Activated T-cell treated with anti-CD3 and anti-CD28 coated beads, Interleukin-2, amount 50 U/mL, for 48 hours (primary cell): ENCODE results near the gene RPS6KB1.
A peak's percentile ranks its signal among the peaks of the same experiment; 100 is the strongest.
"Not testable (repeated sequence)": the region's sequence is repeated elsewhere in the genome, so short reads cannot be mapped to it uniquely, and the experiment has no call there.

Source experiments
- DNase-seq, 2 experiments: peaks; one replicate each; pipeline ENCODE4 v3.0.0-alpha.2; 2020

Gene RPS6KB1

GRCh38 chr17:59892924-59893675 lies at the start of gene RPS6KB1, which contains the start of gene TUBD1:
Gene RPS6KB1 (plus strand): TSS chr17:59893121. CDS start chr17:59893185, 64 bp downstream.
Gene TUBD1 (minus strand): TSS chr17:59892943. CDS start chr17:59891002, 1,941 bp downstream.
- peak; percentile 95 to 97 for DNase-seq

GRCh38 chr17:59844884-59845594 lies 47.9 kb upstream of the RPS6KB1 start:
- no peak for DNase-seq

GRCh38 chr17:59845595-59846393 lies 47.1 kb upstream of the RPS6KB1 start:
- peak; percentile 55 to 61 for DNase-seq

- DNase-seq: peak in 1 of 2 experiments; percentile 45
Measured at GRCh38 chr17:59846394-59847165, 46.3 kb upstream of the RPS6KB1 start.

- no peak for DNase-seq
Measured at GRCh38 chr17:59848385-59848668, 44.6 kb upstream of the RPS6KB1 start.

- peak; percentile 74 to 83 for DNase-seq
Measured at GRCh38 chr17:59848778-59849177, 44.1 kb upstream of the RPS6KB1 start.

- not testable (repeated sequence) for DNase-seq
Measured at GRCh38 chr17:59850311-59850710, 42.6 kb upstream of the RPS6KB1 start.

- DNase-seq: no peak
Measured at GRCh38 chr17:59851439-59852375, 41.2 kb upstream of the RPS6KB1 start.

GRCh38 chr17:59852847-59853167 lies 40.1 kb upstream of the RPS6KB1 start:
- DNase-seq: not testable (repeated sequence)

- peak in 1 of 2 experiments; percentile 69 for DNase-seq
Measured at GRCh38 chr17:59853168-59853918, 39.6 kb upstream of the RPS6KB1 start.

GRCh38 chr17:59853919-59854729 lies 38.8 kb upstream of the RPS6KB1 start:
- not testable (repeated sequence) for DNase-seq

GRCh38 chr17:59856859-59857794 lies 35.8 kb upstream of the RPS6KB1 start:
- no peak for DNase-seq

GRCh38 chr17:59858167-59858816 lies 34.6 kb upstream of the RPS6KB1 start:
- DNase-seq: no peak

GRCh38 chr17:59858932-59859331 lies 34.0 kb upstream of the RPS6KB1 start:
- DNase-seq: no peak

- DNase-seq: no peak
Measured at GRCh38 chr17:59859444-59860025, 33.4 kb upstream of the RPS6KB1 start.

GRCh38 chr17:59863616-59864015 lies 29.3 kb upstream of the RPS6KB1 start:
- DNase-seq: no peak

- no peak for DNase-seq
Measured at GRCh38 chr17:59869941-59870218, 23.0 kb upstream of the RPS6KB1 start.

GRCh38 chr17:59870482-59870881 lies 22.4 kb upstream of the RPS6KB1 start:
- DNase-seq: no peak
